GM12872 (cell line): Measurements from ENCODE around the gene MAFF.

Experiments
- CTCF ChIP-seq: IDR thresholded peaks from 3 replicates; pipeline ENCODE4 v1.5.1; 2011; ENCODE audit warnings: low read depth, mild to moderate bottlenecking, low read length, moderate library complexity; ENCODE audit not compliant: insufficient read depth

MAFF gene

DNA sequence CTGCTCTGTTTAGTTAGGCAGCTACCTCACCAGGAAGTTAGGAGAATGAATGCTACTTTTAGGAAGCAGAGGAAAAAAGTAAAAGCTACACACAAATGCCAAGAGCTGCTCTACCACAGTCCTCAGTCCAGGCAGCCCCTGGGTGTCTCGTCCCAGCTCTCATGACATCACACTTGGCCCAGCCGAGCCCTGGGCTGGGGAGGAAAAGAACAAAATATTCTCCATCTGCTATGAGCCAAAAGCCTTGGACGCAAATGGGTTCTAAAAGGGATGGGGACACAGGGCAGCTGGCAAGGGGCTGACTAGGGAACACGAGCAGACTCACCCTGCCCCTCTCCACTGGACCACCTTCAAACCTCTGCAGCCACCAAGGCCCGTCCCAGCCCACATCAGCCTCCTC lies 44.9 kb downstream of the MAFF start:
- no peak for TF ChIP-seq CTCF

GRCh38 chr22:38247713-38248112 lies 45.9 kb downstream of the MAFF start:
- TF ChIP-seq CTCF, result no peak

DNA sequence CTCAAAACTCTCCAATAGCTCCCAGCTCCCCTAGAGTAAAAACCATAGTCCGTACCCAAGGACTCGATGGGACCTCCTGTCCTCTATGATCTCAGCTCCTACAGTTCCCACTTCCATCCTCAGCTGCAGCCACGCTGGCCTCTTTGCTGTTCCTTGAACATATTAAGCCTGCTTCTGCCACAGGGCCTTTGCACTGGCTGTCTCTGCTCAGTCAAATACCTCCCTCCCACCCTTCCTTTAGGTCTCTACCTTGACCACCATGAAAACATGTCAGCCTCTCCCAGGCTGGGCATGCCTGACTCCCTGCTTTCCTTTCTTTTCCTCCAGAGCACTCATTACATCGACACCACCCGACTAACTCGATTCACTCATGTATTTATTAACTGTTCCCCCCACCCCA lies 46.5 kb downstream of the MAFF start:
- no peak for TF ChIP-seq CTCF

- TF ChIP-seq CTCF, result no peak
Measured at GRCh38 chr22:38249301-38249700, 47.5 kb downstream of the MAFF start.

DNA sequence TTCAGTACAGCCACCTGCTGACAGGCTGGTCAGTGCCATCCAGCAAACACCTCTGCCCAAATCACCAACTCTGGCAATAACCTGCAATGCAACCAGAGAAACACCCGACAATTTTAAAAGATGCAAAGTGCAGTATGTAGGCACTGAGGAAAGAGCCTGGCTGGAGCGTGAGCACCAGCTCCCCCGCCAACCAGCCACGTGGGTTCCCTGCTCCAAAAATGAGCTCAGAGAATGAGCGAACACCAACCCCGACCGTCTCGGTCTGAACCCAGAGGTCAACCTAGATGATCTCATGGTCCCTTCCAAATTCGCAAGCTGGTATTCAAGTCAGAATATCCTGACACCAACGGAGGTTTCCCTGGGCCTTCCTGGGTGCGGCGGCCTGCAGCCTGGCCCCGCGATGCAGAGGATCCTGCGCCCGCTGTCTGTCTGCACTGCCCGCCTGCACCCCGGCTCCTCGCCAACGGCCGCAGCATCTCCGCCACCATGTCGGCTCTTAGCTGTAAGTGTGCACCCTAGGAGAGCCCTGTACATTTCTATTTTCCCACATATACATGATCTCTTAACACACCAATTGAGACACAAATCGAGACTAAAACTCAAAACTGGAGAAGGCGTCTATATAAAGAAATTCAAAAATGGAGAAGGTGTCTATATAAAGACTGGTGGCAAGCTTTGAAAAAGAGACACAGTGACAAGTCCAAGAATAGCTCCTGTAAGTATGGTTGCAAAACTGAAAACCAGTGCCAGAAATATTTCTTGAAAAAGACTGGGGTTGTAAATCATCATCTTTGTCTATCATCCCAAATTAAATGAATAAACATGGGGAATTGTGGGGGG lies 48.2 kb downstream of the MAFF start:
- no peak for TF ChIP-seq CTCF

GRCh38 chr22:38250643-38251340 lies 49.0 kb downstream of the MAFF start:
- no peak for TF ChIP-seq CTCF

GRCh38 chr22:38251341-38251692 lies 49.5 kb downstream of the MAFF start:
- no peak for TF ChIP-seq CTCF
